ENCODE data around the gene ZSCAN9.

The ZSCAN9 gene

GRCh38 chr6:28266962-28267694, 42.1 kb downstream of the ZSCAN9 start, which contains the start of gene ZSCAN26:
TSS of gene ZSCAN26 (plus strand) at chr6:28267143. CDS start at chr6:28271920, 4,777 bp downstream.
- peak; percentile 74 for DNase-seq (ENCODE audit: low read depth)

GRCh38 chr6:28267695-28268059, 42.6 kb downstream of the ZSCAN9 start:
- no peak for DNase-seq (ENCODE audit: low read depth)

GRCh38 chr6:28269492-28269891, 44.4 kb downstream of the ZSCAN9 start:
- DNase-seq (ENCODE audit: low read depth), result no peak

GRCh38 chr6:28274888-28275287, 49.8 kb downstream of the ZSCAN9 start:
- DNase-seq (ENCODE audit: low read depth), result no peak

- no peak for DNase-seq (ENCODE audit: low read depth)
Observed at GRCh38 chr6:28277746-28278145, 52.7 kb downstream of the ZSCAN9 start.

- no peak for DNase-seq (ENCODE audit: low read depth)
Observed at GRCh38 chr6:28280595-28281287, 55.7 kb downstream of the ZSCAN9 start.

- peak; percentile 17 for DNase-seq (ENCODE audit: low read depth)
Observed at GRCh38 chr6:28281288-28282064, 56.4 kb downstream of the ZSCAN9 start, which contains the start of gene PGBD1. TSS of gene PGBD1 (plus strand) at chr6:28281572. CDS start at chr6:28283814, 2,242 bp downstream.

GRCh38 chr6:28282926-28283325, 57.9 kb downstream of the ZSCAN9 start:
- DNase-seq (ENCODE audit: low read depth), result no peak

Measured in stimulated activated CD8-positive, alpha-beta memory T cell treated with anti-CD3 and anti-CD28 coated beads, Interleukin-12 subunit alpha, Interleukin-12 subunit beta, amount 100 ng/mL, for 4 hours (primary cell).